Esophagus muscularis mucosa (tissue), 4 donors: ENCODE data around the gene PAGE3.

Experiments
- EP300 ChIP-seq: sonication (generic); formaldehyde crosslinking; IDR thresholded peaks from one replicate; pipeline ENCODE4 v1.6.1; 2017; ENCODE audit warnings: antibody characterized with exemption
- POLR2A ChIP-seq: fragments of 450-650 bp; IDR thresholded peaks from one replicate; pipeline ENCODE4 v1.6.1; 2017; ENCODE audit warnings: antibody characterized with exemption, moderate library complexity, mild to moderate bottlenecking, low read depth
- POLR2AphosphoS5 ChIP-seq, 2 donors: sonication (generic); formaldehyde crosslinking; IDR thresholded peaks; one replicate each; pipeline ENCODE4 v1.6.1; 2017; ENCODE audit warnings: antibody characterized with exemption in 2 of 2
- TF ChIP-seq, protein P1 (sequence below), 3 experiments: fragments of 200-600 bp in 2 of 3; fragments of 450-650 bp in 1 of 3; sonication (generic) in 2 of 3; IDR thresholded peaks; one replicate each; pipeline ENCODE4 v1.5.1; 2017 to 2019; ENCODE audit warnings: antibody characterized with exemption in 3 of 3, mild to moderate bottlenecking in 2 of 3, moderate library complexity in 1 of 3

DNA sequence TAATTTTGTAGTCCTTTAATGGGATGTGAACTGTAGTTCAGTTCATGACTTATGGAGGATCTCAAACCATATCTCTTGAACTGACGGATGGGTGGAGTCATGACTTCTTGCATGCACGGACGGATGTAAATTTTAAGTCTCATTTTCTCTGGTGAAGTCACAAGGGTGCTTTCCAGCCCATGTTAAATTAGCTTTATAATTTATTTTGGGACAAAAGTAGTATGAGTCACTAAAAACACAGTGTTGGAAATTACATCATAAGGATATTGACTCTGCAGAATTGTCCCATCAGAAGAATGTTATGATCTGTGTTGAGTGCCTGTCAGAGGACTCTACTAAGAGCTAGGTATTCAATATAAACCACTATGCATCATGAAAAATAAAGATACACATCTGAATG lies 51.3 kb downstream of the PAGE3 start:
- TF ChIP-seq, protein P1, sequence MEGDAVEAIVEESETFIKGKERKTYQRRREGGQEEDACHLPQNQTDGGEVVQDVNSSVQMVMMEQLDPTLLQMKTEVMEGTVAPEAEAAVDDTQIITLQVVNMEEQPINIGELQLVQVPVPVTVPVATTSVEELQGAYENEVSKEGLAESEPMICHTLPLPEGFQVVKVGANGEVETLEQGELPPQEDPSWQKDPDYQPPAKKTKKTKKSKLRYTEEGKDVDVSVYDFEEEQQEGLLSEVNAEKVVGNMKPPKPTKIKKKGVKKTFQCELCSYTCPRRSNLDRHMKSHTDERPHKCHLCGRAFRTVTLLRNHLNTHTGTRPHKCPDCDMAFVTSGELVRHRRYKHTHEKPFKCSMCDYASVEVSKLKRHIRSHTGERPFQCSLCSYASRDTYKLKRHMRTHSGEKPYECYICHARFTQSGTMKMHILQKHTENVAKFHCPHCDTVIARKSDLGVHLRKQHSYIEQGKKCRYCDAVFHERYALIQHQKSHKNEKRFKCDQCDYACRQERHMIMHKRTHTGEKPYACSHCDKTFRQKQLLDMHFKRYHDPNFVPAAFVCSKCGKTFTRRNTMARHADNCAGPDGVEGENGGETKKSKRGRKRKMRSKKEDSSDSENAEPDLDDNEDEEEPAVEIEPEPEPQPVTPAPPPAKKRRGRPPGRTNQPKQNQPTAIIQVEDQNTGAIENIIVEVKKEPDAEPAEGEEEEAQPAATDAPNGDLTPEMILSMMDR (IDR thresholded peaks at IDR 0.05), result no peak
- TF ChIP-seq POLR2AphosphoS5 (IDR thresholded peaks at IDR 0.05) (no peak), POLR2A (no peak), EP300 (no peak)
